Keratinocyte (primary cell): ENCODE data around the gene SORL1-AS1.

Experiments used
- CTCF ChIP-seq, 3 experiments: IDR thresholded peaks in 1 of 3; conservative IDR thresholded peaks in 1 of 3; optimal IDR thresholded peaks in 1 of 3; 2 replicates in 2 of 3; 3 replicates in 1 of 3; pipeline versions ENCODE3 to v1.5.1; 2011; ENCODE audit warnings: low read length in 3 of 3, mild to moderate bottlenecking in 3 of 3, moderate library complexity in 2 of 3, control low read depth in 1 of 3, inconsistent platforms in 1 of 3; ENCODE audit not compliant: insufficient read depth in 2 of 3; ENCODE audit errors: extremely low read depth in 1 of 3
- EZH2 ChIP-seq: IDR thresholded peaks from one replicate; pipeline ENCODE4 v1.6.1; 2012; ENCODE audit warnings: inconsistent platforms, mild to moderate bottlenecking, low read length, moderate library complexity

DNA sequence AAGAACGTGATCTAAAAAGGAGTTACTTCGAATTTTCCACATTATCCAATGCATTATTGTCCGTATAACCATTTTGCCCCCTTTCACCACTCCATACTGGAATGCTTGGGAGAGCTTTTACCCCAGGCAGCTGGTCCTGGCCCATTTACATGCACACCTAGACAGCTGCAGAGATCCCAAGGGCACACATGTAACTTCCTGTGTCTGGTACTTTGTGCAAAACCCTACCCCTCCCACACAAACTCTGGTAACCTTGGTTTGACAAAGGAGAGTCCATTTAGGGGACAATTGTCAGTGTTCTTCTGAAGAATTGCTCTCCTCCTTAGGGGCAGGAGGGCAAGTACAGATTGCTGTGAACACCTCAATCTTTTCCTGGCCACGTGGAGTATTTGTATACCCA lies 58.0 kb downstream of the SORL1-AS1 start:
- TF ChIP-seq CTCF (optimal IDR thresholded peaks at IDR 0.05 in 1 of 3, IDR thresholded peaks at IDR 0.05 in 1 of 3, conservative IDR thresholded peaks at IDR 0.05 in 1 of 3; ENCODE audit: extremely low read depth in 1 of 3, insufficient read depth in 2 of 3, low read length in 3 of 3) (no peak), EZH2 (no peak)
